ENCODE measurements around the gene ZBTB11. TPM values are rescaled to one million over a fixed set of nuclear protein-coding genes. Genes with fewer than 3 reads are reported as not detected.

Gene ZBTB11
- total RNA-seq, 1 experiment from 2014 or later = 20.4 TPM

DNA sequence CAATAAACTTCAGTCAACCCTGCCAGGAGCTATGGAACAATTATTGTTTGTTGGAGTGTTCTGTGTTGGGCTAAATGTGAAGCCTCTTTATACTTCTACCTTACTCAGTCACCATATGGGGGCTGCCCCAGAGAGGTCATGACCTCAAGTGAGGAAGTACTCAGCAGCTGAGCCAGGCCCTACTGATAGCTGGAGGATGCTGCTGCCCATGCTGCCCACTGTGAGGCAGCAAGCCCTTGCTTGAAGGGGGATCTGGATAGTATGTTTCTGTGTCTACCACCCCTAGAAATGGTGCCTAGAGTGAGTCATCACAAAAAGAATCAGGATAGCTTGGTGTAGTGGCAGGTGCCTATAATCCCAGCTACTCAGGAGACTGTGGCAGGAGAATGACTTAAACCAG, 14.0 kb upstream of the ZBTB11 start:
- Histone ChIP-seq H3K4me2 (ENCODE audit: low read length) (no peak overlapping the region), H3K9me2 (ENCODE audit: insufficient read depth) (no peaks in the 10 kb centered on the region), H3K4me3 (replicated peaks in 1 of 2; ENCODE audit: low read depth in 1 of 2, low read length in 2 of 2) (no peak overlapping the region), H3K27ac (ENCODE audit: low read depth, low read length) (no peak overlapping the region), H3K27me3 (ENCODE audit: insufficient read depth, low read length) (no peaks in the 10 kb centered on the region), H3K79me2 (ENCODE audit: insufficient read depth, low read length) (peaks cover 6% of the 10 kb centered on the region), H3K9me3 (ENCODE audit: control insufficient read depth in 1 of 2, insufficient read depth in 1 of 2, low read depth in 1 of 2, low read length in 2 of 2) (no peaks in the 10 kb centered on the region), H3K4me1 (ENCODE audit: control insufficient read depth in 1 of 2, insufficient read depth in 2 of 2, low read length in 2 of 2) (peaks cover 4 to 9% of the 10 kb centered on the region in 2 experiments; a peak in 2 of 4 replicates), H2AFZ (ENCODE audit: low read depth, low read length, poor library complexity, severe bottlenecking) (no peak overlapping the region), H4K20me1 (ENCODE audit: insufficient read depth) (no peaks in the 10 kb centered on the region), H3K9ac (ENCODE audit: low read length) (no peak overlapping the region), H3K36me3 (ENCODE audit: control insufficient read depth in 1 of 2, insufficient read depth in 2 of 2, low read length in 2 of 2) (no peaks in the 10 kb centered on the region; a peak in 1 of 4 replicates)
- ChIA-PET POLR2A (no interaction called here), RAD21 (ENCODE audit: low non-redundant PET in 1 of 2, low total read pairs in 2 of 2, uncharacterized antibody in 2 of 2, unreplicated experiment in 2 of 2) (interaction anchor here in 1 of 2 experiments (0.7 kb wide), 1 partner anchor 70 kb away, joined by 5 read pairs; no protein-coding TSS in a partner anchor), CTCF (interaction anchor here (0.6 to 1.2 kb wide), 2 partner anchors 16 to 26 kb away, joined by 3 read pairs; no protein-coding TSS in a partner anchor)
- intact Hi-C loops (cut with micrococcal nuclease) = no loop called here
- DNase-seq (ENCODE audit: low read depth, low spot score) (no peak), ATAC-seq (no peak)
- BruUV-seq (replicated peaks) = no TSS peak
- TF ChIP-seq SIN3A (IDR thresholded peaks at IDR 0.05; ENCODE audit: low read depth) (no peak), EZH2phosphoT487 (IDR thresholded peaks at IDR 0.05; ENCODE audit: borderline replicate concordance) (no peak), SRF (IDR thresholded peaks at IDR 0.05; ENCODE audit: low read depth) (no peak), POLR2AphosphoS5 (IDR thresholded peaks at IDR 0.05; ENCODE audit: low read depth, low read length) (no peak), RAD21 (IDR thresholded peaks at IDR 0.05; ENCODE audit: low read depth) (no peak), FOSL1 (IDR thresholded peaks at IDR 0.05; ENCODE audit: low read depth) (no peak), EGR1 (IDR thresholded peaks at IDR 0.05; ENCODE audit: low read depth) (no peak), POLR2A (IDR thresholded peaks at IDR 0.05; ENCODE audit: borderline replicate concordance, extremely low read depth, insufficient read depth, insufficient read length) (no peak)
- TF ChIP-seq, protein P1, sequence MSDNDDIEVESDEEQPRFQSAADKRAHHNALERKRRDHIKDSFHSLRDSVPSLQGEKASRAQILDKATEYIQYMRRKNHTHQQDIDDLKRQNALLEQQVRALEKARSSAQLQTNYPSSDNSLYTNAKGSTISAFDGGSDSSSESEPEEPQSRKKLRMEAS (IDR thresholded peaks at IDR 0.05) = no peak
- TF ChIP-seq, protein P2, sequence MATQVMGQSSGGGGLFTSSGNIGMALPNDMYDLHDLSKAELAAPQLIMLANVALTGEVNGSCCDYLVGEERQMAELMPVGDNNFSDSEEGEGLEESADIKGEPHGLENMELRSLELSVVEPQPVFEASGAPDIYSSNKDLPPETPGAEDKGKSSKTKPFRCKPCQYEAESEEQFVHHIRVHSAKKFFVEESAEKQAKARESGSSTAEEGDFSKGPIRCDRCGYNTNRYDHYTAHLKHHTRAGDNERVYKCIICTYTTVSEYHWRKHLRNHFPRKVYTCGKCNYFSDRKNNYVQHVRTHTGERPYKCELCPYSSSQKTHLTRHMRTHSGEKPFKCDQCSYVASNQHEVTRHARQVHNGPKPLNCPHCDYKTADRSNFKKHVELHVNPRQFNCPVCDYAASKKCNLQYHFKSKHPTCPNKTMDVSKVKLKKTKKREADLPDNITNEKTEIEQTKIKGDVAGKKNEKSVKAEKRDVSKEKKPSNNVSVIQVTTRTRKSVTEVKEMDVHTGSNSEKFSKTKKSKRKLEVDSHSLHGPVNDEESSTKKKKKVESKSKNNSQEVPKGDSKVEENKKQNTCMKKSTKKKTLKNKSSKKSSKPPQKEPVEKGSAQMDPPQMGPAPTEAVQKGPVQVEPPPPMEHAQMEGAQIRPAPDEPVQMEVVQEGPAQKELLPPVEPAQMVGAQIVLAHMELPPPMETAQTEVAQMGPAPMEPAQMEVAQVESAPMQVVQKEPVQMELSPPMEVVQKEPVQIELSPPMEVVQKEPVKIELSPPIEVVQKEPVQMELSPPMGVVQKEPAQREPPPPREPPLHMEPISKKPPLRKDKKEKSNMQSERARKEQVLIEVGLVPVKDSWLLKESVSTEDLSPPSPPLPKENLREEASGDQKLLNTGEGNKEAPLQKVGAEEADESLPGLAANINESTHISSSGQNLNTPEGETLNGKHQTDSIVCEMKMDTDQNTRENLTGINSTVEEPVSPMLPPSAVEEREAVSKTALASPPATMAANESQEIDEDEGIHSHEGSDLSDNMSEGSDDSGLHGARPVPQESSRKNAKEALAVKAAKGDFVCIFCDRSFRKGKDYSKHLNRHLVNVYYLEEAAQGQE (IDR thresholded peaks at IDR 0.05; ENCODE audit: low read depth) = no peak
- TF ChIP-seq, protein P3, sequence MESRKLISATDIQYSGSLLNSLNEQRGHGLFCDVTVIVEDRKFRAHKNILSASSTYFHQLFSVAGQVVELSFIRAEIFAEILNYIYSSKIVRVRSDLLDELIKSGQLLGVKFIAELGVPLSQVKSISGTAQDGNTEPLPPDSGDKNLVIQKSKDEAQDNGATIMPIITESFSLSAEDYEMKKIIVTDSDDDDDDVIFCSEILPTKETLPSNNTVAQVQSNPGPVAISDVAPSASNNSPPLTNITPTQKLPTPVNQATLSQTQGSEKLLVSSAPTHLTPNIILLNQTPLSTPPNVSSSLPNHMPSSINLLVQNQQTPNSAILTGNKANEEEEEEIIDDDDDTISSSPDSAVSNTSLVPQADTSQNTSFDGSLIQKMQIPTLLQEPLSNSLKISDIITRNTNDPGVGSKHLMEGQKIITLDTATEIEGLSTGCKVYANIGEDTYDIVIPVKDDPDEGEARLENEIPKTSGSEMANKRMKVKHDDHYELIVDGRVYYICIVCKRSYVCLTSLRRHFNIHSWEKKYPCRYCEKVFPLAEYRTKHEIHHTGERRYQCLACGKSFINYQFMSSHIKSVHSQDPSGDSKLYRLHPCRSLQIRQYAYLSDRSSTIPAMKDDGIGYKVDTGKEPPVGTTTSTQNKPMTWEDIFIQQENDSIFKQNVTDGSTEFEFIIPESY (IDR thresholded peaks at IDR 0.05; ENCODE audit: extremely low read depth, insufficient replicate concordance, low read length) = no peak
